OCI-LY3 (cell line): ENCODE results near the gene ITGA11.

Experiments used
- CTCF ChIP-seq: fragments of 200-600, 300-600 bp; sonication (generic); IDR thresholded peaks from 2 replicates; pipeline ENCODE4 v1.5.1; 2014; ENCODE audit warnings: antibody characterized with exemption, low read length, low read depth
- EZH2phosphoT487 ChIP-seq: fragments of 200-600 bp; shearing (Covaris generic); IDR thresholded peaks from 2 replicates; pipeline ENCODE4 v1.6.1; 2018; ENCODE audit warnings: antibody characterized with exemption, mixed run types, low read depth

DNA sequence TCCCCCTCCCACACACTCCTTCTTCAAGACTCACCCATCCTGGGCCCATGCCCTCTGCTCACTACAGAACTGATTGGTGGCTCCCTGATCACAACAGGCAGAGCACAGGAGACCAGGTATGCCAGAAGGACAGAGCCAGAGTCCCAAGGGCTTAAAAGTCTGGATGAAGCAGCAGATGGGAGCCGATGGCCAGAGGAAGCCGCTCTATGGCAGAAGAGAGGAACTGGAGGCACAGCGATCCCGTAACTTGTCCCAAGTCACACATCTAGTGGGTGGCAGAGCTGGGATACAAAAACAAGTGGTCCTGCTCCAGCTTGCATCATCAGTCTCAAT lies 20.7 kb downstream of the ITGA11 start:
- TF ChIP-seq CTCF = no peak
- TF ChIP-seq EZH2phosphoT487 = no peak
